Effector CD4-positive, alpha-beta T cell (primary cell): ENCODE results near the gene RPL5.

Experiments
- DNase-seq: peaks from one replicate; pipeline ENCODE4 v3.0.0-alpha.2; 2020

The RPL5 gene

DNA sequence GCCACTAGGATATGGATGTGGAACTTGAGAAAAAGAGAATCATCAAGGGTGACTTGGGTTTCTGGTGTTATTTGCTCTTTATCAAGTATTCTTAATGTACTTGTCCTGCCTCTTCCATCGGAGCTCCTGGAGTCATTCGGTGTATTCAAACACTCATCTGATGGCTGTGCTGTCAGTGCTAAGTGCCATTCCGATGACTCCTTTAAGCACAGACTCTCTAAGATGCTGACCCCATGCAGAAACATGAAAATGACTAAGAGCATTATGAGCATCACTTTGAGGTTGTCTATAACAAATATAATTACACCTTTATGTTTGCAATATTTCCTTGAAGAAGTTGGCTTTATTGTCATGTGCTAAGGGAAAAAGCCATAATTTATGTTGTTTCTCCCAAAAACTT lies 11.3 kb upstream of the RPL5 start:
- DNase-seq = no peak

DNA sequence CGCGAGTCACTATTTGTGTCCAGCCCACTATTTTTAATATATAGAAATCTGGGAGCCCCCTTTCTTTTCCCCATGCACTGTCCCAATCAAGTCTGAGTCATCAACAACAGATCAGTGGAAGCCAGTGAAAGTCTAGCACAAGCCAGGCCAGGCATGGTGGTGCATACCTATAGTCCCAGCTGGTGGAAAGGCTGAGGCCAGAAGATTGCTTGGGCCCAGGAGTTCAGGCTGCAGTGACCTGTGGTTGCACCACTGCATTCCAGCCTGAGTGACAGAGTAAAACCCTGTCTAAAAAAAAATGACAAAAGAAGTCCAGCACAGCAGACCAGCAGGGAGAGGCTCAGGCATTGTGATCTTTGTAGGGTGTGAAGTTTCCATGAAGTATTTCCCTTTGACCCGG lies 9.0 kb upstream of the RPL5 start:
- DNase-seq = no peak

DNA sequence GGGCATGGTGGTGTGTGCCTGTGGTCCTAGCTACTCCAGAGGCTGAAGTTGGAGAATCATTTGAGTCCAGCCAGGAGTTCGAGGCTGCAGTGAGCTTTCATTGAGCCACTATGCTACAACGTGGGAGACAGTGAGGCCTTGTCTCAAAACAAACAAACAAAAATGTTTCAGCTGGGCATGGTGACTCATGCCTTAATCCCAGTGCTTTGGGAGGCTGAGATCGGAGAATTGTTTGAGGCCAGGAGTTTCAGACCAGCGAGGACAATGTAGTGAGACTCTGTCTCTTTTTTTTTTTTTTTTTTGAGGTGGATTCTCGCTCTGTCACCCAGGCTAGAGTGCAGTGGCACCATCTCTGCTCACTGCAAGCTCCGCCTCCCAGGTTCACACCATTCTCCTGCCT lies 5.0 kb upstream of the RPL5 start:
- DNase-seq = no peak

GRCh38 chr1:92831368-92831761 lies 475 bp upstream of the RPL5 start:
- DNase-seq = no peak

DNA sequence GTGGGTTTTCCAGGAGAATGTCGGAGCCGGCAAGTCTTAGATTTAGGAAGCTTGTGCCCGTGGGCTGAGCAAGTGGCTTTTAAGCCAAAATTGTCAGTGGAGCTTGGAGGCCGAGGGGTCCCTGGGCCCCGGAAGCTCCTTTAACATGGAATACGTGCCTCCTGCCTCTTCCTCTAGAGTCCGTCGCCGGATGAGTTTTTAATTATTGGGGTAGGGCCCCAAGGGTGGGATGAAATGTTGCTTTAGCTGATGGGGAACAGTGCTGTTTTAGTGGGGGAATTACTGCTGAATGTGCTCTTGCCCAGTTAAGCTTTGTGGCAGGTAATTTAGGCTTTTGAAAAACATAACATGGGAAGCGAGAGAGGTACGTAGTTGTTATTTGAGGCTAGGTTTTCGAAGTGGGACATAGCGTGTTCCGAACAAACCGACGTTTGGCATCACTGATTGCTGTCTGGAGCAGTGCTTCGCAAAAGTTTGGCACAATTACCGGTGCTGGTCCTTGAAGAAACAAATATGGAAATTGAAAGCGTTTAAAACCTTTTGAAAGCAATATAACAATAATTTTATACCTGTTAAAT lies 786 bp downstream of the RPL5 start:
- no peak for DNase-seq

- no peak for DNase-seq
These were observed 2.0 kb downstream of the RPL5 start for GRCh38 chr1:92833840-92834239.

DNA sequence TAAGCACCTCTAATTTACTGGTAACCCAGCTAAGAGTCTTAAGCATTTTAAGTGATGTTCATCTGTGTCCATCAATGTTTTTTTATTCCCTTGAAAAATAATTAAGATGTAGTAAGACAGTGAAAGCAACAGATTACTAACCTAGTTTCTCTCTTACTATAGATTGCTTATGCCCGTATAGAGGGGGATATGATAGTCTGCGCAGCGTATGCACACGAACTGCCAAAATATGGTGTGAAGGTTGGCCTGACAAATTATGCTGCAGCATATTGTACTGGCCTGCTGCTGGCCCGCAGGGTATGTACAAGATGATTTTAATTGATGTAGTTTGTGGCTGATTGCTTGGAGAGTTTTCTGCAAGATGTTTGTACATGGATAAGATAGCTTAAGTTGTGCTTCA lies 2.8 kb downstream of the RPL5 start:
- DNase-seq = no peak

DNA sequence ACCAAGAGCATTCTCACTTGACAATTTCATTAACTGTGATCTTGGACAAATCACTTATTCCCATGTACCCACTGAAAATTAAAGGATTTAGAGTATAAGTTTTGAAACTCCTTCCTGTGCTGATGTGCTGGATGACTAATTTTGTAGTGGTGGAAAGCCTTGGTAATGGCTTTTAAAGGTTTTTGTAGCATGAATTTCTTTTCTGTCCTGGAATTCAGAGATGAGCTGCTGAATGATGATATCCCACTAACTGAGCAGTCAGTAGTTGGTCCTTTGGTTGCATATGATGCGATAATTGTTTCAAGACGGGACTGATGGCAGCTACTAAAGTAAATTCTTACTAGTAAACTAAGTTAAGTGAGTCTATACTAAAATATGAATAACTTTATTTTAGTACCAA lies 5.2 kb downstream of the RPL5 start:
- DNase-seq = no peak

DNA sequence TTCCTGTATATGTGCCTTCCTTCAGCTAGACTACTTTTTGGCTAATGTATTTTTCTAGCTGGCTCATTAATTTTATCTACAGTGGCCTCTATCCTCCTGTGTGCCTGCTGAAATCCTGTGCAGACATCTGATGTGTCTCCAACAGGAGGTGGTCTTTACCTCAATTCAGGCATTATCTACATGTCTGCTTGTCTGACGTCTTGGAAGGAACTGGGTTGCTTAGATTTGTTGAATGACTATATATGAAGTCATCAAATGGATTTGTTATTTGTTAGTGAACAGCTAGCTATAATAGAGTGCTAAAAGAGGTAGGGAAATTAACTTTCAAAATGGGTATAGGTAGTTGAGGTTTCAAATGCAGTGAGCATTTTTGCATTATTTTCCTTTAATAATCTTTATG lies 6.7 kb downstream of the RPL5 start:
- no peak for DNase-seq

DNA sequence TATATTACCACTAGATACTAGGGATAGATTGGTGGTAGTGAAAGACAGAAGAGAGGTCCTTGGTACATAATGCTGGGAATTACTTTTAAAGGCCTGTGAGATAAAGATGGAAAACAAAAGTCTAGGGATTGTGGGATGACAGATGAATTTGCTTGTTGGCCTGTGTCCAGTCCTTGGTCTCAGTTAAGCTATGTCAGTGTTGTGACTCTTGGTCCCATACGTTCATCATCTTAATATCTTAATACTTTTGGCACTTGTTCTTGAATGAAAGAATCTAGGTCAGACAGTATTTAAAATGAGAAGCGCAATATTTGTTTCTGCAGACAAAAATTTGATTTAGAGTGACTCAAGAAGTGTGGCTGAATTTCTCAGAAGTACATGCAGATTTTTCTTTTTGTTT lies 7.6 kb downstream of the RPL5 start:
- no peak for DNase-seq

DNA sequence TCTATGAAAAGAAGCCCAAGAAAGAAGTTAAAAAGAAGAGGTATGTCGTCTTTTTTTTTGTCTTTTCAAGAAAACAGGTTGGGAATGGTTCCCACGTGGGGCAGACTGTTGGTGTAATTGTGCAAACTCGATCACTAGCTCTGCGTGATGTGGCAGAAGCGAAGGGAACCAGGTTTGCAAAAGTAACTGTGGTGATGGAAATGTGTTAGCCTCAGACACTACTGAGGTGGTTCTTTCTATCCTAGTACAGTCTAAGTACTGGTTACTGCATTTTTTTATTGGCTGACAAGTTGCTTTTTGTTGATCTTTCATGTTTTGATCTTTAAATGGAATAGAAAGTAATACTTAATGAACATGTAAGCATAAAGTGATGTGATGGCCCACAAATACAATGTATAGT lies 8.8 kb downstream of the RPL5 start:
- no peak for DNase-seq

GRCh38 chr1:92842082-92843045 lies 10.5 kb downstream of the RPL5 start:
- no peak for DNase-seq

- no peak for DNase-seq
These were observed 11.2 kb downstream of the RPL5 start for GRCh38 chr1:92843046-92843423.

- DNase-seq = no peak
These were observed 11.9 kb downstream of the RPL5 start for GRCh38 chr1:92843429-92844352.

GRCh38 chr1:92844439-92844838 lies 12.6 kb downstream of the RPL5 start:
- no peak for DNase-seq

DNA sequence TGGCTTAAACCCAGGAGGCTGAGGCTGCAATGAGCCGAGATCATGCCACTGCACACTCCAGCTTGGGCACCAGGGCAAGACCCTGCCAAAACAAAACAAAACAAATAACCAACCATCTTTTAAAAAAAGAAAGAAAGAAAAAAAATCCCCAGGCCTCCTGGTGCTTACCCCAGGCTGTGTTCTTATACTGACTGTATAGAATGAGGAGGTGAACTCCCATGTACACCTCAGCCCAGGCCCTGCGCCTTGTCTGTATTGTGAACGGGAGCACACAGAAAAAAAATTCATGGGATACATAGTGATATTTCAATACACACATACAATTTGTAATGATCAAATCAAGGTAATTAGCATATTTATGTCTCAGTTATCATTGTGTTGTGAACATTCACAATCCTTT lies 14.1 kb downstream of the RPL5 start:
- no peak for DNase-seq

- no peak for DNase-seq
These were observed 16.4 kb downstream of the RPL5 start for GRCh38 chr1:92848201-92848600.

DNA sequence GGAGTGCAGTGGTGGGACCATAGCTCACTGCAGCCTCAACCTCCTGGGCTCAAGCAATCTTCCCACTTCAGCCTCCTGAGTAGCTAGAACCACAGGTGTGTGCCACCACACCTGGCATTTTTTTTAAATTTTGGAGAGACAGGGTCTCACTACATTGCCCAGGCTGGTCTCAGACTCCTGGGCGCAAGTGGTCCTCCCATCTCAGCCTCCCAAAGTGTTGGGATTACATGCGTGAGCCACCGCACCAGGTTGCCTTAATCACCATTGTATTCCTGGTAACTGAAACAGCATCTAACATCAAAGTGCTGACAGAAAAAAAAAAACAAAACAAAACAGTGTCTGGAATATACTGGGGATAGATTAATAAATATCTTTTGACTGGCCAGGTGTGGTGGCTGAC lies 18.2 kb downstream of the RPL5 start:
- no peak for DNase-seq

DNA sequence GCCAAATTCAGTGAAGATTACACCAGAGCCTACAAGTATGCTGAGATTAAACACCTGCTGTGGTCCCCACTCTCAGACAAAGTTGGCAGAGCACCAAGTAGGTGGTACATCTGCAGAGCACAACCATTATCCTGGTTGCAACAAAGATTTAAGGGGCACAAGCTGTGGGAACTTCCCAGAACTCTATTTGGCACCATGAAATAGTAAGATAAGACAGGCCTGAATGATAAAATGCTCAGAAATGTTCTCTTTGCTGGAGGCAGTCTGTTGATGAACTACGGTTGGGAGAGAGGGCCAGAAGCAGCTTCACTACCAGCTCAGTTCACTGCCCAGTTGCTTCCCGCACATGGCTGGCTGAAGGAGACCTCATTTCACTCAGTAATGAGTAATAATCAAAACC lies 19.9 kb downstream of the RPL5 start:
- no peak for DNase-seq

- no peak for DNase-seq
These were observed 21.5 kb downstream of the RPL5 start for GRCh38 chr1:92853299-92853698.

DNA sequence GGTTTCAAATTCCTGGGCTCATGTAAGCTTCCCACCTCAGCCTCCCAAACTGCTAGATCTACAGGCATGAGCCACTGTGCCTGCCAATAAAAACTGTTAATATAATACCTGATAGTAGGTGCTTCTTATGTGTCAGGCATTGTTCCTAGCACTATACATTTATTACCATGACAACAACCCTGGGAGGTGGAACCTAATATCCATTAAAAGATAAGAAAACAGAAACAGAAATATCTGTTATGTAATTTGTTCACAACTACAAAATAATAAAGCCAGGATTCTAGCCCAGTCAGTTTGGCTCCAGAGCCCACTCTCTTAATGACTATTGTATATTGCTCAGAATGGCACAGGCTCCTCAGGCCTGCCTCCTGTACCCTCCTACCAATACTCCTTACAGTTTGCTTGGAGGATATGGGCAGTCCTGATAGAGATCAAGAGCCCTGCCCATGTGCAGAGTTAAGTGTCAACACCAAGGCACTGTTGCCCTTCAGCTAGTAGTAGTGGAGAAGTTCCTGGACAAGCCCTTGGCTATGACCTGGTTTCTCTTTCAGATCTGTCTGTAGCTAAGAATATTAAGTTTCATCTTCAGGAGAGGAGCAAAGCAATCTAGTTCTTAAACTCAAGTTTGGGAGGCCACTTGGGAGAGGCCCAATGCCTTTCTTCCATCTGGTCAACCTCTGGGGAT lies 22.4 kb downstream of the RPL5 start:
- no peak for DNase-seq

- no peak for DNase-seq
These were observed 23.4 kb downstream of the RPL5 start for GRCh38 chr1:92855236-92855635.

DNA sequence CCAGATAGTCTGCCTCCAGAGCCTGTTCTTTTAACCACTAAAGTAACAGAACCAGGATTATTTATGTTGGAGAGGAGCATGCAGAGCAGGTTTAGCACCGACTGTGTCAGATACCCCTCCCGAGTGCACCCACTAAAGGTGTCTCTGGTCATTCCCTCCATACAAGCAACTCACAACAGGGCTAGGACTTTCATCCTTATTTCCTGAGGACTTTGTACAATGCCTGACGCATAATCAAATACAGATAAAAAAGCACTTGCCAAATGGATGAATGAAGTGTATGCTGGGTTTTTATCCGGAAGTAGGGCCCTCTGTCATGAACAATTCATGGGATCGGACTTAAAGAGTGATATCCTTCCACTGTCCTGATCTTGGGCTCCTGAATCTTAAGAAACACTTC lies 26.0 kb downstream of the RPL5 start:
- DNase-seq = no peak
